ACC112 (cell line): Measurements from ENCODE around the gene TTC33.
A peak's percentile ranks its signal among the peaks of the same experiment; 100 is the strongest.
"Not testable (repeated sequence)": the region's sequence is repeated elsewhere in the genome, so short reads cannot be mapped to it uniquely, and the experiment has no call there.

Source experiments
- H2AFZ ChIP-seq: fragments of 200-600 bp; sonication (generic); one replicate; pipeline ENCODE4 v1.6.0; 2017; ENCODE audit warnings: antibody characterized with exemption, low read length; ENCODE audit not compliant: unreplicated experiment
- H3K27ac ChIP-seq: fragments of 200-600 bp; sonication (generic); 2 replicates; pipeline ENCODE4 v1.5.1; 2014; ENCODE audit warnings: low read depth, mild to moderate bottlenecking, antibody characterized with exemption, low read length, moderate library complexity
- H3K27me3 ChIP-seq: fragments of 200-600 bp; sonication (generic); 2 replicates; pipeline ENCODE4 v1.6.1; 2014; ENCODE audit warnings: mild to moderate bottlenecking, antibody characterized with exemption, low read length, moderate library complexity, mixed read lengths; ENCODE audit not compliant: insufficient read depth
- H3K36me3 ChIP-seq: fragments of 200-600 bp; sonication (generic); 2 replicates; pipeline ENCODE4 v1.6.1; 2016; ENCODE audit warnings: mild to moderate bottlenecking, antibody characterized with exemption, low read length, moderate library complexity, mixed read lengths; ENCODE audit not compliant: insufficient read depth
- H3K4me1 ChIP-seq: fragments of 200-600 bp; sonication (generic); one replicate; pipeline ENCODE4 v1.6.1; 2016; ENCODE audit warnings: low read length, mixed read lengths; ENCODE audit not compliant: insufficient read depth, unreplicated experiment, control insufficient read depth
- H3K4me3 ChIP-seq: fragments of 200-600 bp; sonication (generic); 2 replicates; pipeline ENCODE4 v1.5.1; 2014; ENCODE audit warnings: mild to moderate bottlenecking, low read depth, low read length
- H3K79me2 ChIP-seq: fragments of 200-600 bp; sonication (generic); one replicate; pipeline ENCODE4 v1.6.0; 2016; ENCODE audit warnings: low read length; ENCODE audit not compliant: control insufficient read depth, unreplicated experiment, insufficient read depth

Gene TTC33

DNA sequence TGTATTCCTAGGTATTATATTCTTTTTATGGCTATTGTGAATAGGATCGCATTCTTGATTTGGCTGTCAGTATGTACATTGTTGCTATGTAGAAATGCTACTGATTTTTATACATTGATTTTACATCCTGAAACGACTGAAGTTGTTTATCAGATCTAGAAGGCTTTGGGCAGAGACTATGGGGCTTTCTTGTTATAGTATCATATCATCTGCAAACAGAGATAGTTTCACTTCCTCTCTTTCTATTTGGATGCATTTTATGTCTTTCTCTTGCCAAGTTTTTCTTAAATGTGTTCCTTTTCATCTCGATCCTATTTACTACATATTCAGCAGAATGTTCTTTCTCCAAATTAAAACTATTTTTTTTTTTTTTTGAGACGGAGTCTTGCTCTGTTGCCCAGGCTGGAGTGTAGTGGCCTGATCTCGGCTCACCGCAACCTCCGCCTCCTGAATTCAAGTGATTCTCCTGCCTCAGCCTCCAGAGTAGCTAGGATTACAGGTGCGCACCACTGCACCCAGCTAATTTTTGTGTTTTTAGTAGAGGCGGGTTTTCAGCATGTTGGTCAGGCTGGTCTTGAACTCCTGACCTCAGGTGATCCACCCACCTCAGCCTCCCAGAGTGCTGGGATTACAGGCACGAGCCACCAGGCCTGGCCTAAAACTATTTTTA lies 163.9 kb downstream of the TTC33 start:
- H2AFZ ChIP-seq, result peak overlapping the region; percentile 10
- H3K4me1 ChIP-seq, H3K36me3 ChIP-seq, H3K27ac ChIP-seq, H3K27me3 ChIP-seq, H3K4me3 ChIP-seq, H3K79me2 ChIP-seq: not testable (repeated sequence)

DNA sequence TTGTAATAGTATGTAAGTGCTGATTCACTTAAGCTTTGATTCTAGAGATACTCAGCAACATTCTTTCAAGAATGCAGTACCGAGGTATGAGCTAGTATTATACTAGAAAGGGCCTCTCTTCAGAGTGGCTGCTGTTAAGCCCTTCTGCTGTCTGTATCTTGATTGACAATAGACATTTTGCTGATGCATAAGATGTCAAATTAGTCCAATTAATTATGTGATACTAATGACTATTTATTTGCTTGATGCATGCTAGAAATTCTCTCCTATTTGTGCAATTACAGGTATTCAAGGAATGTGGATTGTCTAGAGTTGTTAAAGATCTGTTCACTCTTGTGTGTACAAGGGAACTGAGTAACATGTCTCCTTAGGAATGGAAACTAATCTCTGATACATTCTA lies 168.4 kb downstream of the TTC33 start:
- H3K4me3 ChIP-seq, result no peak overlapping the region
- no peaks in the 10 kb centered on the region for H3K79me2 ChIP-seq
- H3K36me3 ChIP-seq, result no peaks in the 10 kb centered on the region
- no peaks in the 10 kb centered on the region for H3K27me3 ChIP-seq
- H2AFZ ChIP-seq, result no peak overlapping the region
- H3K27ac ChIP-seq, result no peak overlapping the region
- H3K4me1 ChIP-seq, result no peaks in the 10 kb centered on the region

DNA sequence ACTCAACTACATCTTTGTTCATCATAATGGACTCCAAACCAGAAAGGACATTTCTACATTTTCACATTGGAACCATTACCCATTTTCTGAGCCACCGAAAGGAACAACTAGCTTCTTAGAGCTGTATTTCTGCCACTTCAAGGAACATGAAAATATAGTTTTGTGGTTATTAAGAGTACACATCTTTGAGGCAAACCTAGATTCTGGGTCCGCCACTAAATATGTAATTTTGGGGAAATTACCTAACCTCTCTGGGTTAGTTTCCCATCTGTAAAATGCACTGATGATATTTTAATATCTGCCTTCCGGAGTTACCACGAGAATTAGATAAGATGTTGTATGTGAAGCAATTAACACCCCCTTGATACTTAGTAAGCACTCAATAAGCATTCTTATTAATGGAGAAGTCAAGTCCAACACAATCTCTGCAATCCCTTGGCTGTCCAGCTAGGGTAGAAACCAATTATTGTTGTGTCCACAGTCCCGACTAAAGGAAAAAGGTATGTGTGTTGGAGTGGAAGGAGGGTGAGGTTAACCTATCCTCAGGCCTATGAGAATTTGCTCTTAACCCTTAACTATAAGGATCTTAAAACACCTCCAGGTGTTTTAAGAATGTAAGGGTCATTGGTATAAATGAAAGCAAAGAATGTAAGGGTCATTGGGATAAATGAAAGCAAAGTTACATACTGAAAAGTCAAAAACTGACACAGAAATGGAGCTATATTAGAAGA lies 170.1 kb downstream of the TTC33 start:
- peaks cover 2% of the 10 kb centered on the region for H3K4me1 ChIP-seq
- no peak overlapping the region for H2AFZ ChIP-seq
- no peaks in the 10 kb centered on the region for H3K79me2 ChIP-seq
- no peak overlapping the region for H3K4me3 ChIP-seq
- no peaks in the 10 kb centered on the region for H3K27me3 ChIP-seq
- H3K27ac ChIP-seq, result no peak overlapping the region
- no peaks in the 10 kb centered on the region for H3K36me3 ChIP-seq

DNA sequence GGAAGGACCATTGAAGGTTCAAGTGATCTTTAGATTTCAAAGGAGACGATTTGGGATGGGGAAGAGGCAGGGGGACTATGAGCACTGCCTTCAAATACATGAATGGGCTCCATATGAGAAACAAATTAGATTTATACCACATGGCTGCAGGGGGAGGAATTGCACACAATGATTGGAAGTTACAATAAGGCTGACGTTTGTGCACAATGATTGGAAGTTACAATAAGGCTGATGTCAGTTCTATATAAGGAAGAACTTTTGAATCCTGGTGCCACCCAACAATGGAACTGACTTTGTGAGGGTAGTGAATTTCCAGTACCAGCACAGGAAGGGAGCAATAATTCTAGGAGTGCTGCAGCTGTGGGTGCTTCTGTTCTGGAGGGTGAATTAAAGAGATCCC lies 171.7 kb downstream of the TTC33 start:
- no peaks in the 10 kb centered on the region for H3K27me3 ChIP-seq
- no peak overlapping the region for H2AFZ ChIP-seq
- H3K4me3 ChIP-seq, result no peak overlapping the region
- H3K79me2 ChIP-seq, result no peaks in the 10 kb centered on the region
- H3K27ac ChIP-seq, result no peak overlapping the region
- H3K4me1 ChIP-seq, result peaks cover 5% of the 10 kb centered on the region
- no peaks in the 10 kb centered on the region for H3K36me3 ChIP-seq

DNA sequence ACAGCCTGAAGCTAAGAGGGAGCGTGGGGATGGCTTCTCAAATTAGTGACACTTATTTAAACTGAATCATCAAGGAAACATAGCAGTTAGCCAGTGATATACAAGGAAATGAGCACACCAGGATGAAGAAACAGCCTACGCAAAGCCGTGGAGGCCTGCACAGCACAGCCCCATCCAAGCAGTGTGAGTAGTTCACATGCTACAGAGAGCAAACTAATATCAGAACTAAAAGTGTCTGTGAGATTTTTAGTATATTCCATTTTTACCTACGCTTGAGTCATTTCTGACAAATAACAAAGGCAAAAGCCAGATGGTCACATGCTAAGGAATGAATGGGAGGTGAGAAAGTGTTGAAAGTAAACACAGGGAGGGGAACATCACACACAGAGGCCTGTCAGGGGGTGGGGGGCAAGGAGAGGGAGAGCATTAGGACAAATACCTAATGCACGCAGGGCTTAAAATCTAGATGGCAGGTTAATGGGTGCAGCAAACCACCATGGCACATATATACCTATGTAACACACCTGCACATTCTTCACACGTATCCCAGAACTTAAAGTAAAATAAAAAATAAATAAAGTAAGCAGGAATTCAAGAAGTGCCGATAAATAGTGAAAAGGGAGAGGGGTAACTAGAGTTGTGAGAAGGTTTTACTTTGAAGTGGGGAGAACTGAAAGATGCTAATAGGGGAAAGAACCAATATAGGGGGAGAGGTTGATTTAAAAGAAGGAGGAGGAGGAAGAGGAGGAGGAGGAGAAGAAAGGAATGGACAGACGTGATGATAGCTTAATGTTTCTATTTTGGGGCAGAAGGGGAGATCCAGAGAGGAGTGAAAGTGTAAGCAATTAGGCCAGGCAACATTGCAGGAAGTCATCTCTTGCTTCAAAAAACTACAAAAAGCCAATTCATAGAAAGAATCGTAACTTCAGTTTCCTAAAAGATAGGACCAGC lies 177.0 kb downstream of the TTC33 start:
- H2AFZ ChIP-seq, result no peak overlapping the region

DNA sequence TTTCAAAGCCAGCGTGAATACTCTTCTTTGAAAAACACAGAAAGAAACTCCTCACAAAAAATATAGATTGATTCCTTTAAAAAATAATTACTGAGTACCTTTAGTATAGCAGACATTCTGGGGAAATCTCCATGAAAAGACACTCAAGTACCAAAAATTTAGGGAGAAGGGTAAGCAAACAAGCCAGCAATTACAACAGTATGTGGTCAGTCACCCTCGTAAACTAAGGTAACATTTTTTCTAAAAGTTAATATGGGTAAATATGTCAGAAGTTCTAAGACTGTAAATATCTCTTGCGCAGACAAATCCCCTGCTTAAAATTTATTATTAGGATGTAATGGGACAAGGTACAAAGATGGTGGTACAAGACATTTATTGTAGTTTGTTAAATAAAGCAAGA lies 178.0 kb downstream of the TTC33 start:
- H3K27me3 ChIP-seq, result no peaks in the 10 kb centered on the region
- no peak overlapping the region for H2AFZ ChIP-seq
- H3K79me2 ChIP-seq, result no peaks in the 10 kb centered on the region
- H3K4me3 ChIP-seq, result no peak overlapping the region
- peaks cover 7% of the 10 kb centered on the region for H3K4me1 ChIP-seq
- H3K27ac ChIP-seq, result no peak overlapping the region
- no peaks in the 10 kb centered on the region for H3K36me3 ChIP-seq

More for the DNA sequence above, 177.0 kb downstream of the TTC33 start:
- Histone ChIP-seq H3K79me2 (no peaks in the 10 kb centered on the region), H3K36me3 (no peaks in the 10 kb centered on the region), H3K27ac (no peak overlapping the region), H3K27me3 (no peaks in the 10 kb centered on the region), H3K4me3 (no peak overlapping the region), H3K4me1 (peaks cover 5% of the 10 kb centered on the region)

DNA sequence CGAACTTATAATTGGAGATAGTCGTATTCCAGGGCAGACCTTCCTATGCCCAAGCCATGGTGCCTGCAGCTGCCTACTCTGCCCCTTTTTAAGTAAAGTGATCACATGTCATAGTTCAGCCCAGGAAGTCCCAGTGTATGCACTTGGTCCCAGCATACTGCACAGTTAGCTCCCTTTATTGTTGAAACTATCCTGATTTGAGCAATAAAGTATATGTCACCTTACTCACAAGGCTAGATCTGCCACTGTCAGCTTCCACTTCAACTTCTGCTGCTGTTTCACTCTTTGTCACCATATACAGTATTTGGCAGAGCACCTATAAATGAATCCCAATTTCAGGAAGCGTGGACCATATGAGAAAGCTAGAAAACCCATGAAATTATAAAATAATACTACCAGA lies 179.8 kb downstream of the TTC33 start:
- H3K4me1 ChIP-seq, result peaks cover 19% of the 10 kb centered on the region
- no peak overlapping the region for H3K4me3 ChIP-seq
- no peaks in the 10 kb centered on the region for H3K27me3 ChIP-seq
- no peaks in the 10 kb centered on the region for H3K36me3 ChIP-seq
- H3K79me2 ChIP-seq, result no peaks in the 10 kb centered on the region
- no peak overlapping the region for H2AFZ ChIP-seq
- no peak overlapping the region for H3K27ac ChIP-seq

DNA sequence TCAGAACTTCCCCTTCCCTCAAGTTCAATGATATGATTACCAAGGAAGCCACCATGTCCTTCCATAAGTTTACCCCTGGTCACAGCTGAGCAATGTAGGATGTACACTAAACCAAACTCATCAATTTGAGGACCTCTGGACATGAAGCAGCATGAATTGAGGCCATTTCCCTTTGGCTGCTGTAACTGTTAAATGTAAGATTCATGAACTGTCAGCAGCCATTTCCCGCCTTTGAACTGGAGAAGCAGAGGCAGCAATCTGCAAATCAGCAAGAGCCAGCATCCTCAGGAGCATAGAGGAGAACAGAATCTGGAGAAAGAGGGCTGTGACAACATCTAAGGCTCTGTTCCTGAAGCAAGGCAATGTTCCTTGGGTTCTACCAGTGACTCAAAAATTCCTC lies 180.3 kb downstream of the TTC33 start:
- Histone ChIP-seq H3K4me3 (no peak overlapping the region), H3K27me3 (no peaks in the 10 kb centered on the region), H3K4me1 (peaks cover 20% of the 10 kb centered on the region), H3K79me2 (no peaks in the 10 kb centered on the region), H3K27ac (no peak overlapping the region), H3K36me3 (no peaks in the 10 kb centered on the region), H2AFZ (no peak overlapping the region)

DNA sequence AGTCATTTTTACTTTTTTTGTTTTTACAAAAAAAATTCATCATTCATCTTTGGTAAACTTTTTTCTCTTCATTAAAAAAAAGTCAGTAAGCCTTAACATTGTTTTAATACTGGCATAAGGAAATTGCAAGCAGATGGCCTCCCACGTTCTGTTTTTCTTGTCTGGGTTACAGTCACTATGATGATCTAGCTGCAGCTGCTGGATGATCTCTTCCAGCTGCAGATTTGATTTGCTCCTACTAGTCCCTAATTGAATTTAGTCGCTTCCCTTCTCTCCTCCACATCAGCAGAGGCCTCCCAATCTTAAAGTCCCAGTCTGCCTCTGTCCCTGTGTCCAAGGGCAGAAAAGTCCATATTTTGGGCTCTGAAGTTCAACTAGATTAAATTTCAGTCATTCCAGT lies 182.8 kb downstream of the TTC33 start:
- Histone ChIP-seq H3K27ac (peak overlapping the region; percentile 32), H3K27me3 (no peaks in the 10 kb centered on the region), H3K4me1 (peaks cover 38% of the 10 kb centered on the region), H2AFZ (no peak overlapping the region), H3K79me2 (no peaks in the 10 kb centered on the region), H3K4me3 (no peak overlapping the region), H3K36me3 (no peaks in the 10 kb centered on the region)

DNA sequence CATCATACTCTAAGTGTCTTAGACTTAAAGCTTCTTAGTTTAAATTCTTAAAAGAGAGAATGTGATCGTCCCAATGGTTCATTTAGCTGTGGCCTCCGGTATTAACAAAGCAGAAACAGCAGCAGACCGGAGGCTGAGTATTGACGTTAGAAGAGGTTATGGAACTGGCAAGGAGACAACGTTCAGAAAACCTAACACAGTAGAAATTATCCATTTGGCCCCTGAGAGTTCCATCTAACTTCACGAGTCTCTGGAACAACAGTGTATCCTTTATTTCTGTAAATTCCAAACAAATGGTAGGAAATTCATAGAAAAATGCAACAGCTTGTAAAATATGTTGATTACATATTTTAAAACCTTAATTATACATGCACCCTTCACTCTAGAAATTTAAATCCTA lies 183.4 kb downstream of the TTC33 start:
- H3K79me2 ChIP-seq, result no peaks in the 10 kb centered on the region
- H2AFZ ChIP-seq, result peak overlapping the region; percentile 58
- peak overlapping the region; percentile 32 for H3K27ac ChIP-seq
- H3K36me3 ChIP-seq, result no peaks in the 10 kb centered on the region
- no peak overlapping the region for H3K4me3 ChIP-seq
- H3K4me1 ChIP-seq, result peaks cover 38% of the 10 kb centered on the region
- no peaks in the 10 kb centered on the region for H3K27me3 ChIP-seq
